ENCODE results near the gene WHRN. TPM values are rescaled to one million over a fixed set of nuclear protein-coding genes. Genes with fewer than 3 reads are reported as not detected.

The WHRN gene
- total and polyA plus RNA-seq, 2 experiments from 2014 or later = 8.3 to 8.9 TPM

DNA sequence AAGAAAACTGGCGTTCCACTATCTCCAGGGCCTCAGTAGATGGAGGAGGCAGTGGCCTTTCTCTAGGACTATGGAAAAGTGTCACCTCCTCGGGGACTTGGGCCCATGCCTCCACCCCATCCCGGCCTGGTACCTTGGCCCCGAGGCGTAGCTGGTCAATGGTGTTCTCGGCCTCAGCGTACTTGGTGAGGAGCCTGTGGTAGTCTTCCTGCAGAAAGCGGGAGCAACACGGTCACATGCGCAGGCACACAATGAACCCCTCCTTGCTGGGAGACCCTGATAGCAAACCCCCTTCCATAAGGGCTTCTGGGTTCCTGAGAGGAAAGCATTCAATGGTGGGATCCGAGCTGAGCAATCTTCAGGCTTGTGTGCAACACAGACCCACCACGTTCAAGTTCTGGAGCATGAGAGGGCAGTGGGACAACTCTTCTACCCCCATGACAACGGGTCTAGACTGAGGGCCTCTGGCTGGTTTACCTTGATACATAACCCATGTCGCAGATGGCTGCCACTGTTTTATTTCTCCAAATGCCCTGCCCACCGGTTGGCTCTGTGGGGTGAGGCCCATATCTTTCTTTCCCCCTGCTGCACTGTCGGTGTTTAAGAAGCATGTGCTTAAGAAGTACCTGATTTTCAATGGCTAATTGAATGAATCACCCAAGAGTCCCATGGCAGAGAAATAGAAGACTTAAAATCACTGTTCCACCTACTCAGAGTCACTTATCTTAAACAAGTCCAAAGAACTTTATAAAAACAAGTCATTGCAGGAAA lies 131.1 kb downstream of the WHRN start:
- peaks cover 8% of the 10 kb centered on the region for H3K27me3 Mint-ChIP-seq (ENCODE audit: insufficient read depth, low read depth, poor library complexity)
- H3K9me3 Mint-ChIP-seq = no peaks in the 10 kb centered on the region
- peak overlapping the region; percentile 16; the same call in 1 of the 2 replicates for H3K27ac Mint-ChIP-seq
- peak overlapping the region; percentile 45; the same call in 1 of the 2 replicates for H3K4me2 ChIP-seq
- no peaks in the 10 kb centered on the region for H3K36me3 ChIP-seq (ENCODE audit: insufficient read depth)
- H3K4me1 ChIP-seq (ENCODE audit: insufficient read depth) = peaks cover 50% of the 10 kb centered on the region
- no peak for DNase-seq (ENCODE audit: low spot score)
- H2AFZ ChIP-seq = no peak overlapping the region
- peaks cover 12% of the 10 kb centered on the region; the same call in 1 of the 2 replicates for H3F3A ChIP-seq (replicated peaks; ENCODE audit: low read depth)
- no peaks in the 10 kb centered on the region for H3K79me2 ChIP-seq (replicated peaks; ENCODE audit: insufficient read depth)
- no peaks in the 10 kb centered on the region for H3K27me3 ChIP-seq (ENCODE audit: insufficient read depth)
- no peak overlapping the region for H3K4me3 Mint-ChIP-seq
- peaks cover 53% of the 10 kb centered on the region for H3K36me3 Mint-ChIP-seq (ENCODE audit: low read depth)
- no peak overlapping the region for H3K27ac ChIP-seq (ENCODE audit: low read depth)
- no peak for ATAC-seq
- H3K9me2 ChIP-seq (ENCODE audit: insufficient read depth) = 0 out of 2 replicates have a peak, but pooled peaks cover 6% of the 10 kb centered on the region
- peaks cover 54% of the 10 kb centered on the region for H3K4me1 Mint-ChIP-seq
- no peaks in the 10 kb centered on the region for H4K20me1 ChIP-seq (replicated peaks; ENCODE audit: insufficient read depth)
- no peak overlapping the region for H3K4me3 ChIP-seq
- TF ChIP-seq EZH2phosphoT487 (IDR thresholded peaks at IDR 0.05; ENCODE audit: unreplicated experiment) (no peak), POLR2AphosphoS5 (IDR thresholded peaks at IDR 0.05; ENCODE audit: low read depth) (no peak), NANOG (IDR thresholded peaks at IDR 0.05; ENCODE audit: borderline replicate concordance) (no peak), EZH2 (IDR thresholded peaks at IDR 0.05; ENCODE audit: low read depth, unreplicated experiment) (no peak), STAT1 (IDR thresholded peaks at IDR 0.05; ENCODE audit: unreplicated experiment) (no peak)

DNA sequence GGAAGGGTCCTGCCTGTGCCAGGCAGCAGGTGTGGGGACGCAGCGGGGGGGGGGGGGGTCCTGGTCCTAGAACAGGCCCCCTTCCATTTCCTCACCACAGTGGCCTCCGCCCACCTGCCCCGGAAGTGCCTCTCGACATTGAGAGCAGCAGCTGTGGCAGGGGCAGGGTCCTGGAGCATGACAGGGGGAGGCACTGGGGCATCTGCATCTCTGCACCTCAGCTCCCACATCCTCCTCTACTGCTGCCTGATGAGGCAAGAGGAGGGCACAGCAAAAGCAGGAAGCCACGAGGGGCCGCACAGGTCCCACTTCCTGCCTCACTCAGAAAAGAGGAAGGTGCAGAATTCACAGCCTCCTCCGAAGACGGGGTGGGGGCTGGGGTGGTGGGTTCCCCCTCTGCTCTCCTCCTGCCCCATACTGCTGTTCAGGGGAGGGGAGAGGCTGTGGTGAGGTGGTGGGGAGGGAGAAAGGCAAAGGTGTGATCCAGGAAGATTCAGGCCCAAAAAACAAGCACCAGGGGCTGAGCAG lies 132.3 kb downstream of the WHRN start:
- Mint-ChIP-seq H3K27ac (peak overlapping the region; percentile 46; the same call in 1 of the 2 replicates), H3K9me3 (no peaks in the 10 kb centered on the region)

More for the DNA sequence above, 132.3 kb downstream of the WHRN start:
- Mint-ChIP-seq H3K4me3 (no peak overlapping the region), H3K4me1 (peaks cover 46% of the 10 kb centered on the region), H3K36me3 (ENCODE audit: low read depth) (peaks cover 50% of the 10 kb centered on the region), H3K27me3 (ENCODE audit: insufficient read depth, low read depth, poor library complexity) (peaks cover 8% of the 10 kb centered on the region)
- Histone ChIP-seq H3K4me3 (no peak overlapping the region), H3K4me2 (no peak overlapping the region), H3K27me3 (ENCODE audit: insufficient read depth) (no peaks in the 10 kb centered on the region), H3K36me3 (ENCODE audit: insufficient read depth) (no peaks in the 10 kb centered on the region), H3K9me2 (ENCODE audit: insufficient read depth) (0 out of 2 replicates have a peak, but pooled peaks cover 6% of the 10 kb centered on the region), H2AFZ (no peak overlapping the region), H3K4me1 (ENCODE audit: insufficient read depth) (peaks cover 52% of the 10 kb centered on the region), H3F3A (replicated peaks; ENCODE audit: low read depth) (peaks cover 12% of the 10 kb centered on the region; the same call in 1 of the 2 replicates), H4K20me1 (replicated peaks; ENCODE audit: insufficient read depth) (no peaks in the 10 kb centered on the region), H3K27ac (ENCODE audit: low read depth) (no peak overlapping the region), H3K79me2 (replicated peaks; ENCODE audit: insufficient read depth) (peaks cover 4% of the 10 kb centered on the region; the same call in 1 of the 2 replicates)
- TF ChIP-seq EZH2phosphoT487 (IDR thresholded peaks at IDR 0.05; ENCODE audit: unreplicated experiment) (no peak), STAT1 (IDR thresholded peaks at IDR 0.05; ENCODE audit: unreplicated experiment) (no peak), EZH2 (IDR thresholded peaks at IDR 0.05; ENCODE audit: low read depth, unreplicated experiment) (no peak), ZNF331 (CRISPR knock-in tag; IDR thresholded peaks at IDR 0.05; ENCODE audit: low read depth) (no peak), CREB1 (CRISPR knock-in tag; IDR thresholded peaks at IDR 0.05; ENCODE audit: low read depth) (no peak), ZNF114 (CRISPR knock-in tag; IDR thresholded peaks at IDR 0.05) (no peak), NANOG (IDR thresholded peaks at IDR 0.05; ENCODE audit: borderline replicate concordance) (no peak)
- TF ChIP-seq, protein P1, sequence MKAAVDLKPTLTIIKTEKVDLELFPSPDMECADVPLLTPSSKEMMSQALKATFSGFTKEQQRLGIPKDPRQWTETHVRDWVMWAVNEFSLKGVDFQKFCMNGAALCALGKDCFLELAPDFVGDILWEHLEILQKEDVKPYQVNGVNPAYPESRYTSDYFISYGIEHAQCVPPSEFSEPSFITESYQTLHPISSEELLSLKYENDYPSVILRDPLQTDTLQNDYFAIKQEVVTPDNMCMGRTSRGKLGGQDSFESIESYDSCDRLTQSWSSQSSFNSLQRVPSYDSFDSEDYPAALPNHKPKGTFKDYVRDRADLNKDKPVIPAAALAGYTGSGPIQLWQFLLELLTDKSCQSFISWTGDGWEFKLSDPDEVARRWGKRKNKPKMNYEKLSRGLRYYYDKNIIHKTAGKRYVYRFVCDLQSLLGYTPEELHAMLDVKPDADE (IDR thresholded peaks at IDR 0.05) = no peak
- TF ChIP-seq, protein P2, sequence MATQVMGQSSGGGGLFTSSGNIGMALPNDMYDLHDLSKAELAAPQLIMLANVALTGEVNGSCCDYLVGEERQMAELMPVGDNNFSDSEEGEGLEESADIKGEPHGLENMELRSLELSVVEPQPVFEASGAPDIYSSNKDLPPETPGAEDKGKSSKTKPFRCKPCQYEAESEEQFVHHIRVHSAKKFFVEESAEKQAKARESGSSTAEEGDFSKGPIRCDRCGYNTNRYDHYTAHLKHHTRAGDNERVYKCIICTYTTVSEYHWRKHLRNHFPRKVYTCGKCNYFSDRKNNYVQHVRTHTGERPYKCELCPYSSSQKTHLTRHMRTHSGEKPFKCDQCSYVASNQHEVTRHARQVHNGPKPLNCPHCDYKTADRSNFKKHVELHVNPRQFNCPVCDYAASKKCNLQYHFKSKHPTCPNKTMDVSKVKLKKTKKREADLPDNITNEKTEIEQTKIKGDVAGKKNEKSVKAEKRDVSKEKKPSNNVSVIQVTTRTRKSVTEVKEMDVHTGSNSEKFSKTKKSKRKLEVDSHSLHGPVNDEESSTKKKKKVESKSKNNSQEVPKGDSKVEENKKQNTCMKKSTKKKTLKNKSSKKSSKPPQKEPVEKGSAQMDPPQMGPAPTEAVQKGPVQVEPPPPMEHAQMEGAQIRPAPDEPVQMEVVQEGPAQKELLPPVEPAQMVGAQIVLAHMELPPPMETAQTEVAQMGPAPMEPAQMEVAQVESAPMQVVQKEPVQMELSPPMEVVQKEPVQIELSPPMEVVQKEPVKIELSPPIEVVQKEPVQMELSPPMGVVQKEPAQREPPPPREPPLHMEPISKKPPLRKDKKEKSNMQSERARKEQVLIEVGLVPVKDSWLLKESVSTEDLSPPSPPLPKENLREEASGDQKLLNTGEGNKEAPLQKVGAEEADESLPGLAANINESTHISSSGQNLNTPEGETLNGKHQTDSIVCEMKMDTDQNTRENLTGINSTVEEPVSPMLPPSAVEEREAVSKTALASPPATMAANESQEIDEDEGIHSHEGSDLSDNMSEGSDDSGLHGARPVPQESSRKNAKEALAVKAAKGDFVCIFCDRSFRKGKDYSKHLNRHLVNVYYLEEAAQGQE (IDR thresholded peaks at IDR 0.05; ENCODE audit: unreplicated experiment) = no peak
- DNase-seq (ENCODE audit: low spot score) (no peak), ATAC-seq (no peak)

All from GM23338 (cell line).